SU-DHL-6 (cell line): Measurements from ENCODE around the gene SCARB1.

Experiments used
- EZH2phosphoT487 ChIP-seq: fragments of 200-600 bp; sonication (generic), shearing (Covaris generic); conservative IDR thresholded peaks from 2 replicates; pipeline ENCODE4 v1.6.1; 2018; ENCODE audit warnings: mild to moderate bottlenecking, antibody characterized with exemption, low read length, moderate library complexity, mixed read lengths
- TF ChIP-seq, protein P1 (sequence below): fragments of 200-600 bp; sonication (generic); IDR thresholded peaks from one replicate; pipeline ENCODE4 v1.5.1; 2017; ENCODE audit warnings: antibody characterized with exemption, mild to moderate bottlenecking, low read length, moderate library complexity; ENCODE audit not compliant: insufficient read depth, poor library complexity, severe bottlenecking

DNA sequence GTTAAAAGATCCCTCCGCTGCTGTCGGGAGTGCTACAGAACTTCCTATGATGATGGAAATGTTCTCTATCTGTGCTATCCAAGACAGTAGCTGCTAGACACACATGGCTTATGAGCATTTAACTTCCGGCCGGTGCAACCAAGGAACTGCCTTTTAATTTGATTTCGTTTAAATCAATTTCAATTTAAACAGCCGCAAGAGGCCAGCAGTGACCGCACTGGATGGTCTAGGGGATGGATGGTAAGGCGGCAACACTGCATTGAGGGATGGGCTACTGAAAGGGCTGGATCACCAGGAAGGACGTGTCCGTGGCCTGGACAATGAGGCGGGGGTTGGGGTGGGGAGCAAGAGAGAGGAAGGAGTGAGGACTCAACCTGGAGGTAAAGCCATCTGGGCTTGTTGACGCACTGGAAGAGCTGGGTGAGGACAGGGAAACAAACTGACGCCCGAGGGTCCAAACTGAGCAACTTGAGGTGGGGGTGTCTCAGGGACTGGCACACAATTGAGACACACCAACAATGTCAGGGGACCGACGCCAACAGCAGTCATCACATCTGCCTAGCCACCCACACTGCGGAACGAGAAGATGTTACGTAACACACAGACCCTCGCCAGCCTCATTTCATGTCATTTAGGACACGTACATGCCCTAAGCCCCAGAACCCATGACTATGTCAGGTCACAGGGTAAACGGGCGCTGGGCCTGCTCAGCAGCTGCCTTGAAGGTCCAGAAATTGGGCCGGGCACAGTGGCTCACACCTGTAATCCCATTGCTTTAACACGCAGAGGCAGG is 57.6 kb downstream of the SCARB1 start:
- TF ChIP-seq, protein P1, sequence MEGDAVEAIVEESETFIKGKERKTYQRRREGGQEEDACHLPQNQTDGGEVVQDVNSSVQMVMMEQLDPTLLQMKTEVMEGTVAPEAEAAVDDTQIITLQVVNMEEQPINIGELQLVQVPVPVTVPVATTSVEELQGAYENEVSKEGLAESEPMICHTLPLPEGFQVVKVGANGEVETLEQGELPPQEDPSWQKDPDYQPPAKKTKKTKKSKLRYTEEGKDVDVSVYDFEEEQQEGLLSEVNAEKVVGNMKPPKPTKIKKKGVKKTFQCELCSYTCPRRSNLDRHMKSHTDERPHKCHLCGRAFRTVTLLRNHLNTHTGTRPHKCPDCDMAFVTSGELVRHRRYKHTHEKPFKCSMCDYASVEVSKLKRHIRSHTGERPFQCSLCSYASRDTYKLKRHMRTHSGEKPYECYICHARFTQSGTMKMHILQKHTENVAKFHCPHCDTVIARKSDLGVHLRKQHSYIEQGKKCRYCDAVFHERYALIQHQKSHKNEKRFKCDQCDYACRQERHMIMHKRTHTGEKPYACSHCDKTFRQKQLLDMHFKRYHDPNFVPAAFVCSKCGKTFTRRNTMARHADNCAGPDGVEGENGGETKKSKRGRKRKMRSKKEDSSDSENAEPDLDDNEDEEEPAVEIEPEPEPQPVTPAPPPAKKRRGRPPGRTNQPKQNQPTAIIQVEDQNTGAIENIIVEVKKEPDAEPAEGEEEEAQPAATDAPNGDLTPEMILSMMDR = no peak
- no peak for TF ChIP-seq EZH2phosphoT487
